H54 (cell line): ENCODE results near the gene LRBA.

Experiments used
- DNase-seq: peaks from one replicate; pipeline ENCODE4 v3.0.0; 2011; ENCODE audit warnings: low spot score, mixed read lengths; ENCODE audit not compliant: insufficient read length
- FAIRE-seq: peaks from 3 replicates; lab custom pipeline; 2011; peaks lifted over from hg19 to GRCh38; lab: Jason Lieb, UNC
- POLR2A ChIP-seq: IDR thresholded peaks from 2 replicates; pipeline ENCODE4 v1.6.1; 2011; ENCODE audit warnings: low read depth, mild to moderate bottlenecking, low read length

Gene LRBA

GRCh38 chr4:150586162-150586810 is 428.8 kb downstream of the LRBA start:
- no peak for DNase-seq
- no peak for TF ChIP-seq POLR2A
- FAIRE-seq, result no peak

- no peak for FAIRE-seq
- TF ChIP-seq POLR2A, result no peak
These were observed 429.5 kb downstream of the LRBA start for GRCh38 chr4:150585611-150586010.

GRCh38 chr4:150584111-150584915 is 430.8 kb downstream of the LRBA start:
- TF ChIP-seq POLR2A, result no peak
- no peak for DNase-seq
- FAIRE-seq, result no peak

More at GRCh38 chr4:150585611-150586010, 429.5 kb downstream of the LRBA start:
- DNase-seq, result no peak

GRCh38 chr4:150583287-150584110 is 431.6 kb downstream of the LRBA start:
- no peak for TF ChIP-seq POLR2A
- no peak for DNase-seq
- no peak for FAIRE-seq

- DNase-seq (no peak), FAIRE-seq (no peak)
- no peak for TF ChIP-seq POLR2A
These were observed 432.2 kb downstream of the LRBA start for GRCh38 chr4:150582873-150583286.

- DNase-seq, result no peak
- FAIRE-seq, result no peak
- TF ChIP-seq POLR2A, result no peak
These were observed 432.8 kb downstream of the LRBA start, which contains the start of gene MAB21L2 for GRCh38 chr4:150582146-150582872. Gene MAB21L2, plus strand, starts transcription at chr4:150582151. Its CDS starts 879 bp downstream, at chr4:150583030.

- FAIRE-seq, result no peak
- no peak for TF ChIP-seq POLR2A
- DNase-seq, result no peak
These were observed 433.4 kb downstream of the LRBA start for GRCh38 chr4:150581641-150582051.

GRCh38 chr4:150581056-150581605 is 434.0 kb downstream of the LRBA start:
- DNase-seq, result no peak
- no peak for TF ChIP-seq POLR2A
- no peak for FAIRE-seq

- no peak for TF ChIP-seq POLR2A
- DNase-seq (no peak), FAIRE-seq (no peak)
These were observed 434.8 kb downstream of the LRBA start for GRCh38 chr4:150580306-150580705.

- no peak for DNase-seq
- no peak for FAIRE-seq
- no peak for TF ChIP-seq POLR2A
These were observed 435.4 kb downstream of the LRBA start for GRCh38 chr4:150579551-150580234.

GRCh38 chr4:150578745-150579501 is 436.2 kb downstream of the LRBA start:
- no peak for FAIRE-seq
- DNase-seq, result no peak
- TF ChIP-seq POLR2A, result no peak

GRCh38 chr4:150577796-150578195 is 437.3 kb downstream of the LRBA start:
- FAIRE-seq (no peak), DNase-seq (no peak)
- TF ChIP-seq POLR2A, result no peak

GRCh38 chr4:150574678-150575077 is 440.4 kb downstream of the LRBA start:
- DNase-seq (no peak), FAIRE-seq (no peak)
- TF ChIP-seq POLR2A, result no peak
